HG03064 (cell line): ENCODE results near the gene GRIK4.
A peak's percentile ranks its signal among the peaks of the same experiment; 100 is the strongest.
"Not testable (repeated sequence)": the region's sequence is repeated elsewhere in the genome, so short reads cannot be mapped to it uniquely, and the experiment has no call there.

Source experiments
- ATAC-seq: cut with Tn5 transposase; IDR thresholded peaks from one replicate; pipeline ENCODE4 v1.9.1; 2021; ENCODE audit warnings: low read depth; ENCODE audit not compliant: unreplicated experiment

The GRIK4 gene

DNA sequence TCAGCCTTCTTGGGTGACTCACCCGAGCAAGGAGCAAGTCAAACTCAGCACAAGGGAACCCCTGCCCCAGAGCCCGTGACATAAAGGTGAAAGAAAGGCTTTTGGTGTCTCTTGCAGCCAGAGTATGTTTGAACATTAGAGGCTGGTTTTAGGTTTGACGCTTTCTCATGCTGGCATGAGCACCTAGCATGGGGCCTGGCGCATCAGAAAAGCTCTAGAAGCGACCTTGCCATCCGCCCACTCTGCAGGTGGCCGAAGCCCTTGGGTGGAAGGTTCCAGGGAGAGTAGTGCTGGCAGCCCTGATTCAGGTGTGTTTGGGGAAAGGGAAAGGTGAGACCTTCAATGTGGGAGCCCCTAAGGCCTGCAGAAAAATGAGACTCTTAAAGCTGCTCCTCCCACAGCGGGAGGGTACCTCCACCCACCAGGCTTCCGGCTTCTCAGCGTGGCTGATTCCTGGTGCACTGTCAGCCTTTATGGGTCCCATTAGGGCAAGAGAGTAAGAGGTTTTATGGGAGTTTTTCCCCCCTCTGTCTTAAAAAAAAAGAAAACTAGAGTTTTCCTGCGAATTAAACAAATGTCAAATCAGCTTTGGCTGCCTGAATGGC, 88.4 kb downstream of the GRIK4 start:
- no peak for ATAC-seq

GRCh38 chr11:120601536-120601935, 90.0 kb downstream of the GRIK4 start:
- ATAC-seq, result no peak

- no peak for ATAC-seq
Measured at GRCh38 chr11:120603071-120603470, 91.5 kb downstream of the GRIK4 start.

GRCh38 chr11:120605469-120605868, 93.9 kb downstream of the GRIK4 start:
- no peak for ATAC-seq

GRCh38 chr11:120606211-120607010, 94.9 kb downstream of the GRIK4 start:
- no peak for ATAC-seq

- no peak for ATAC-seq
Measured at GRCh38 chr11:120608061-120608460, 96.5 kb downstream of the GRIK4 start.

DNA sequence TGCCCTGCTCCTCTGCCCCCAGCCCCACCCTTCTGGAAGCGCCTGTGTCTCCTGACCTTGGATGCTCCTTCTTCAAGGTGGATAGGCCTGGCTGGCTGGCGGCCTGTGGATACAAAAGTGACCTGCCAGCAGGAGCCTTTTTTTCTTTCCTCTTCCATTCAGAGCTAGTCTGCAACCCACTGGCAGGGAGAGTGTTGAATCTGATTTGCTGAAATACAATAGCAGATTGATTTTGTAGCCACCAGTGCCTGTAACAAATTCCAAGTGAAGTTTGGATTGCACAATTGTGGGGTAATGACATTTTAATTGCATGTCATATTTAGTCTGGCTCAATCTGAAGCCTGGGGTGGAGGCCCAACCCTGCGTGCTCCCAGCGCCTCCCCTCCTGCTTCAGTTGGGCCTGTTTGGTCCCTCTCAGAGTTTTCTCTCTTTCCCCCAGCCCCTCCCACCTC, 97.2 kb downstream of the GRIK4 start:
- ATAC-seq, result no peak

DNA sequence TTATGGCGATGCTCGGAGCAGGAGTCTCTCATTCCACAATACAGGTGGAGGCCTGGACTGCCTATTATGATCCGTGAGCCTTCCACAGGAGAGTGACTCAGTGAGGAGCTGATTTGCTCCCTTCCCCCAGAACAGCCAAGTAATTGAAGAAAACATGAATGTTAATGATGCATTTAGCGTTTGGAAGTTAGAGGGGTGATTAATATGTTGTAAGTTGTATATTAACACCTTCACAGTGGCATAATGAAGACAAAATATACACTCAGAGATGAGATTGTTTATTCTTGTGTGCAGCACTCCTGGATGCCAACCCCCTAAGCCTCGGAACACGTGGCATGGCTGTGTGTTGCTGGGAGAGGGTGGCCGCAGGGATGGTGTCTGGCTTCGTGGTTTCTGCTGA, 98.6 kb downstream of the GRIK4 start:
- no peak for ATAC-seq

DNA sequence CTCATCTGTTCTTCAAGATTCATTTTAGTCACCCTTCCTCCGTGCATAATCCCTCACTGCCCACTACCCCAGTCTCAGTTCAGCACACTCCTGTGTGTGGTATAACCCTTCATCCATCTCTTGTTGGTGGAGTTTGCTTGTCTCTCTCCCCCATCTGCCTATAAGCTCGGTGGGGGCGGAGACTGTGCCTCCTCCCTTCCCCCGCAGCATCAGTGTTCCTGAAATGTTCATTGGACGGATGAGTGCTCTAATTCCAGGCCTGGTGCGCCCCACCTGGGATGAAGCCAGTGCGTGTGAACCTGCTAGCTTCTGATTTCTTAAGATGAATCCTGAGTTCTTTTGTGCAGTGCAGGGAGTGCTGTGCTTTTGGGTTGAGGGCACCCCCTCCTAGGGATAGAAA, 100.0 kb downstream of the GRIK4 start:
- ATAC-seq, result no peak

DNA sequence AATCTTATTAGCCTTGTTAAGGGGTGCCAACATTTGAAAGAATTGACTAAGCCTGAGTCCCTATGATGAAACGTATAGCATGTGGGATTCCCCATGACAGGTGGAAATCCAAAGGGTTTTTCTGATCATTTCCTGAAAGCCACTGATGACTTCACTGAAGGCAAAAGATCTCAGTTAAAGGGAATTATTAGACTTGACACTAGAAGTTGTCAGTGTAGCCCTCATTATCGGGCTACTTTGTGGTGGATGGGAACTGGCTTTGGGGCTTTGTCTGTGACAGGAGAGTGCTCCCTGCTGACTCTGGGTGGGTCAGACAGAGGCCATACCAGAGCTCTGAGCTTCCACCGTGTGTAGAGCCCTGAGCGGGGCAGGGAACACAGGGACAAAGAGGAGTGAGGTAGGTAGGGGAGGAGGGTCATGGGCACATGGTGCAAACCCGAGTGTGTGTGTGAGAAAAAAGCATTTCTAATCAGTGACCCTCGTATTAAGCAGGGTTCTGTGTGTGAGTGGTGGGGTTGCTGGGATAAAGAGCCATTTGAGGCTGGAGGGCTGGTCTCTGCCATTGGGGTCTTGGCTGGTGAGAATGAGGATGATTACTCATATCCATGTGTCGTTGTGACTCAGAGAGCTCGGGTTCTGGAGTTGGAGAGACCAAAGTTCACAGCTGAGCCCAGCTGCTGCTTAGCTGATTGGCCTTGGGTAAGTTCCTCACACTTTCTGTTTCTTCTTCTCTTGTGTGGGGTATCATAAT, 101.1 kb downstream of the GRIK4 start:
- peak; percentile 91 for ATAC-seq

DNA sequence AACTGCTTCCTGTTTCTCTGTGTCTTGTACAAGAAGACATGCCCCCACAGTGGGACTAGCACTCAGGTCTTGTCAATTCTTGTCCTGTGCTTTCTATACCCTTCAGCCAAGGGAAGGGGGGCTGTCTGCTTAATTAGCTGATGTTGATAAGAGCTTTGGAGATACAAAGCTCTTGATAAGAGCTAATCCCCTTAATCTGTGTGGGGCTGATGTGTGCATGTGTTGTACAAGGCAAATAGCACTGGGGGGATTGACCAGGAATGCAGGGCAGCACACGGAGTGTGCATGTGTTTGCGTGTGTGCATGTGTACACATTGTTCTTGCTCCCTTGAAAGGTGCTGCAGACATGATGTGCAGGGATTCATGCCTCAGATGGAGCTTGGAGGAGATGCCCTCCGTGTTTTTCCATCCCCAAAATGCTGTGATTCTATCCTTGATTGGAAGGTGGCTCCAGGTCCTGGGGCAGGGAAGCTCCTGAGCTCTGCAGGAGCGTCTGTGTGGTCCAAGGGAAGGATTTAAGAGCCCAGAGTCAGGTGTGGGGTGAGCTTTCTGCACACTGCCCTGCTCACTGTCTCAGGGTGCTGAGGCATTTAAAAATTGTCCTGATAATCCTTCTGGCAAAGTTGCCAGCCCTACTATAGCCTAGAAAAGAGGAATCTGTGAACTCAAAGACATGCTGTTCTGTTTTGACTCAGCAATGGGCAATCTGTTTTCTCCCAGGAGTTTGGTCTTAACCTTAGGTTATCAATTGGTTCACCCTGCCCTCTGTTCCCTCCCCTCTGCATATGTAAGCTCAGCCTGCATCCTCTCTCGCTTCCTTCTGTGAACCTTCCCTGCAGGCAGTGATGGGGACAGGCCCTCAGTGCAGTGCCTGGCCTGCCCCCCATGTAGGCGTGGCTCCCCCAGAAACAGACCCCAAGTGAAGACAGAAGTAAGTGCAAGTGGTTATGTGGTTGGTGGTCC, 102.0 kb downstream of the GRIK4 start:
- peak; percentile 66 for ATAC-seq

DNA sequence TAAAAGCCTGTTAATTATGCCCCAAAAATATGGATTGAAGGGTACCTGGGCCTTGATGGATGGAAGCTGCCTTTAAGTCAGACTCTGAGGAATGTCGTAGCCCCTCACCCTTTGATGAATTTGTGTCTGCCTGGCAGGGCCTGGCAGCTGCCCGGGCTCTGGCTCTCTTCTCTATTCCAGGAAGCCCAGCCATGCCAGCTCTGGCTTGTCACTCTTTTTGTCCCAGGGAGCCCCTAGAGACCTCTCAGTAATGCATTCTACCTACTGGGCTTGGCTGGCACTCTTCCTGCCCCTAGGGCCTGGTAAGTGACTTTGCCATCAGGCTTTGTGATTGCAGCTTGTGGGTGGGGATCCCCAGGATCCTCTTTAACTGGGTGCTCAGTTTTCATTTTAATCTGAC, 103.8 kb downstream of the GRIK4 start:
- no peak for ATAC-seq

- ATAC-seq, result no peak
Measured at GRCh38 chr11:120618399-120618798, 106.9 kb downstream of the GRIK4 start.

DNA sequence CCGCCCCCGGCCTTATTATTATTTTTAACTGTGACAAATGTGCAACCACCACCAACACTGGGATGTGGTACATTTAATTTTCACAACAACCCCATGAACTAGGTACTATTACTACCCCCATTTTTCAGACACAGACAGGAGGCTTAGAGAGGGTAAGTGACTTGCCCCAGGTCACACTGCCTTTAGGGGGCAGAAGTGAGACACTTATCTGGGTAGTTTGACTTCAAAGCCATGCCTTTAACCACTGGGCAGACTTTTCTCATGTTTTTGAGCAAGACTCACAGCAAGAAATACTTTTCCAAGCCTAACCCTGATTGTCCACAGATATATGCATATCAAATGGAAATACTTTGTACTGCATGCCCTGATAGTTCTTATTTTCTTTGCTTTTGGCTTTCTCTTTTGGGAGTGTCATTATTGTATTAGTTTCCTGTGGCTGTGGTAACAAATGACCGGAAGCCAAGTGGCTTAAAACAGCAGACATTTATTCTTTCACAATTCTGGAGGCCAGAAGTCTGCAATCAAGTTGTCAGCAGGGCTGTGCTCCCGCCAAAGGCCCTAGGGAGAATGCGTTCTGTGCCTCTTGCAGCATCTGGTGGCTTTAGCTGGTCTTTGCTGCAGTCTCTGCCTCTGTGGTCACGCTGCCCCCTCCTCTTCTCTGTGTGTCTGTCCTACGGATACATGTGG, 110.8 kb downstream of the GRIK4 start:
- no peak for ATAC-seq

DNA sequence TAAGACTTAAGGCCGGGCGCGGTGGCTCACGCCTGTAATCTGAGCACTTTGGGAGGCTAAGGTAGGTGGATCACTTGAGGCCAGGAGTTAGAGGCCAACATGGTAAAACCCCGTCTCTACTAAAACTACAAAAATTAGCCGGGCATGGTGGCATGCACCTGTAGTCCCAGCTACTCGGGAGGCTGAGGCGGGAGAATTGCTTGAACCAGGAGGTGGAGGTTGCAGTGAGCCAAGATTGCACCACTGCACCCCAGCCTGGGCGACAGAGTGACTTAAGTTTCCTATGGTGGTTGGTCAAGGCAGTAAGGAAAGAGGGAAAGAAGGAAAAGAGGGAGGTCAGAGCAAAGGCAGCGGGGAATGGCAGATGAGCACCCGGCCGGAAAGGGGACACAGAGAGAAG, 113.4 kb downstream of the GRIK4 start:
- ATAC-seq, result not testable (repeated sequence)

DNA sequence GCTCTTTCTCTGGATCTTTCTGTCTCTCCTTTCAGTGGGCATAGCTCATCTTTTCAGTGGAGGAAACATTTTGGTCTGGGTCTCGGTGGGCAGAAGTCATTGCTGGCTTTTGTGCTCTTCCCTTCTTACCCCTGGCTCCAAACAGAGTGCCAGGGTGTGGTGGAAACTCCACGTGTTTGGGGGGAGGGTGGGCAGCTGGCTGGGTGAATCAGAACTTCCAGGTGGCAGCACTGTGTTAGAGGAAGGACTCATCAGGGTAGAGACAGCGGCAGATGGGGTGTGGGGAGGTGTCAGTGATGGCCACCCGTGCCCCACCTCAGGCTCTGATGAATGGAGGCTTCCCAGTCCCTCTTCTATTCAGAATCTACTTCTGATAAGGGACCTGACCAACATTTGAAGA, 114.0 kb downstream of the GRIK4 start:
- ATAC-seq, result no peak

GRCh38 chr11:120626791-120627190, 115.2 kb downstream of the GRIK4 start:
- ATAC-seq, result no peak

GRCh38 chr11:120627327-120628163, 116.0 kb downstream of the GRIK4 start:
- no peak for ATAC-seq
